Endodermal cell (in vitro differentiated cells): Measurements from ENCODE around the gene IGLL5. TPM values are rescaled to one million over a fixed set of nuclear protein-coding genes. Genes with fewer than 3 reads are reported as not detected.

ENCODE experiments used
- DNase-seq: peaks from one replicate; pipeline ENCODE4 v3.0.0-alpha.2; 2017
- H3K27ac ChIP-seq: 2 replicates; pipeline ENCODE4 v1.5.1; 2013; ENCODE audit warnings: mild to moderate bottlenecking, low read depth, low read length, moderate library complexity
- H3K27me3 ChIP-seq: 2 replicates; pipeline ENCODE4 v1.6.1; 2013; ENCODE audit warnings: mild to moderate bottlenecking, low read length, moderate library complexity; ENCODE audit not compliant: insufficient read depth, control insufficient read depth, poor library complexity, severe bottlenecking
- H3K36me3 ChIP-seq: 2 replicates; pipeline ENCODE4 v1.7.0; 2013; ENCODE audit warnings: mild to moderate bottlenecking, low read length, moderate library complexity; ENCODE audit not compliant: control insufficient read depth, insufficient read depth
- H3K4me1 ChIP-seq: one replicate; pipeline ENCODE4 v1.7.0; 2013; ENCODE audit warnings: low read length; ENCODE audit not compliant: control insufficient read depth, insufficient read depth
- H3K4me3 ChIP-seq: 2 replicates; pipeline ENCODE4 v1.5.1; 2013; ENCODE audit warnings: mild to moderate bottlenecking, low read length, moderate library complexity
- H3K9ac ChIP-seq: 2 replicates; pipeline ENCODE4 v1.6.1; 2013; ENCODE audit warnings: mild to moderate bottlenecking, low read length, moderate library complexity; ENCODE audit not compliant: poor library complexity, severe bottlenecking; ENCODE audit errors: extremely low read depth
- H3K9me3 ChIP-seq: 2 replicates; pipeline ENCODE4 v1.6.1; 2013; ENCODE audit warnings: mild to moderate bottlenecking, low read length, moderate library complexity; ENCODE audit not compliant: control insufficient read depth
- H3K27ac Mint-ChIP-seq: 2 replicates; pipeline ENCODE4 v1.8.0; 2020; ENCODE audit warnings: mixed read lengths
- H3K27me3 Mint-ChIP-seq: 2 replicates; pipeline ENCODE4 v1.8.0; 2021; ENCODE audit warnings: mild to moderate bottlenecking, mixed read lengths; ENCODE audit not compliant: insufficient read depth
- H3K36me3 Mint-ChIP-seq: 2 replicates; pipeline ENCODE4 v1.8.0; 2020; ENCODE audit warnings: low read depth, mixed read lengths
- H3K4me1 Mint-ChIP-seq: 2 replicates; pipeline ENCODE4 v1.8.0; 2020; ENCODE audit warnings: mixed read lengths
- H3K4me3 Mint-ChIP-seq: 2 replicates; pipeline ENCODE4 v1.8.0; 2020; ENCODE audit warnings: mild to moderate bottlenecking, moderate library complexity, mixed read lengths
- H3K9me3 Mint-ChIP-seq: 2 replicates; pipeline ENCODE4 v1.8.0; 2020; ENCODE audit warnings: mild to moderate bottlenecking, mixed read lengths
- WGBS, 2 experiments: methylation state at CpG; one replicate each; pipeline versions ENCODE4 v1.1.5 to v1.1.7; 2013; ENCODE audit warnings: missing lambda C conversion rate in 2 of 2, mixed read lengths in 1 of 2; ENCODE audit not compliant: insufficient coverage in 1 of 2, insufficient read length in 1 of 2; 5-methylcytosine and 5-hydroxymethylcytosine counted together
- long read RNA-seq, 4 experiments: library from polyadenylated mRNA in 2 of 4; library from RNA in 1 of 4; library from capped mRNA in 1 of 4; stranded (forward) in 3 of 4; unstranded in 1 of 4; transcript quantifications; one replicate each; pipeline ENCODE4 v2.0.0, GENCODE V29; 2020 to 2021; ENCODE audit warnings: inconsistent platforms in 1 of 4
- polyA plus RNA-seq, 2 experiments: library from polyadenylated mRNA; stranded (reverse); fragments of 50-300 nt; gene quantifications; one replicate each; pipeline ENCODE4 v1.2.3, GENCODE V29; 2013
- total RNA-seq, 2 donors: library from RNA; stranded (reverse); fragmentation: NEBNext Ultra II Directional in 1 of 2; extraction: Animal tissue kit (Norgen Biotek cat#: 25700) in 1 of 2; gene quantifications; 2 replicates in 1 of 2; 3 replicates in 1 of 2; pipeline ENCODE4 v1.2.1, GENCODE V29; 2021
- TF ChIP-seq, protein P1 (sequence below): fragments of 200-600 bp; sonication (generic); conservative IDR thresholded peaks from 2 replicates; pipeline ENCODE4 v1.5.0; 2021; ENCODE audit warnings: antibody characterized with exemption, mild to moderate bottlenecking

The IGLL5 gene
- not detected for total RNA-seq
- not detected for polyA plus RNA-seq (2013, experiment 1 of 2)
- polyA plus RNA-seq (2013, experiment 2 of 2), result not detected
- long read RNA-seq, experiment 1, result 0 reads
- long read RNA-seq, experiment 2, result 0 reads
- long read RNA-seq, experiment 3, result 0 reads
- long read RNA-seq, experiment 4, result 0 reads

DNA sequence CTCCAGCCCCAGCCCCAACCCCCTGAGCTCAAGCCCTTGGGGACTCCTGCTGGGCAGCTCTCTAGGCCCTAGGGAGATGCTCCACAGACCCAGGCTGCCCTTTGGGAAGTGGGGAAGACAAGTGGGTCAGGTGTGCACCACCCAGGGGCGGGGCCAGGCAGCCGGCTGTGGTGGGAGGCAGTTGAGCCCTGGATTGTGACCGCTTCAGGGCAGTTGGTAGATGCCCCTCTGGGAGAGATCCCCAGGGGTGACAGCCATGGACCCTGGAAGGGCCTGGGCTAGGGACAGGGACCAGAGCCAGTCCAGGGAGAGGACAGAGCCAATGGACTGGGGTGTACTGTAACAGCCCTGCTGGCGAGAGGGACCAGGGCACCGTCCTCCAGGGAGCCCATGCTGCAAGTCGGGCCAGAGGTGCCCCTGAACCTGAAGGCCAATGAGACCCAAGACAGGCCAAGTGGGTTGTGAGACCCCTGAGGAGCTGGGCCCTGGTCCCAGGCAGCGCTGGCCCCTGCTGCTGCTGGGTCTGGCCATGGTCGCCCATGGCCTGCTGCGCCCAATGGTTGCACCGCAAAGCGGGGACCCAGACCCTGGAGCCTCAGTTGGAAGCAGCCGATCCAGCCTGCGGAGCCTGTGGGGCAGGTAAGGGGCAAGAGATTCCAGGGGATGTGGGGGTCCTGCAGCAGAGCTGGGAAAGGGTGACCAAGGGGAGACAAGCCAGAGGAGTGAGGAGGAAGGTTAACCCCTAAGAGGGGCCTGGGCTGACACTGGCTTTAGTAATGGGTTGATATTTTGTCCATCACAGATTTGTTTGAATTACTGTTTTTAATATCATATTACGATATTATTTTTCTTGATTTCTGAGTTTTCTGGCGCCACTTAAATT is at the start of gene IGLL5:
TSS of gene IGLL5 (plus strand) at position 196 of the 883 bp plus-strand sequence. CDS start at position 434, 238 bp downstream.
- H3K36me3 Mint-ChIP-seq, result no peaks in the 10 kb centered on the region
- H3K9me3 Mint-ChIP-seq, result no peaks in the 10 kb centered on the region
- H3K4me3 Mint-ChIP-seq, result no peak within 1 kb of the TSS
- H3K4me1 Mint-ChIP-seq, result no peaks in the 10 kb centered on the region
- peaks cover 28% of the 10 kb centered on the region for H3K27me3 ChIP-seq
- no peak within 1 kb of the TSS for H3K9ac ChIP-seq
- H3K36me3 ChIP-seq, result no peaks in the 10 kb centered on the region
- WGBS, 2 experiments, result 83 to 94% methylated on average over 8 to 15 of the region's 15 CpGs
- peaks cover 57% of the 10 kb centered on the region for H3K27me3 Mint-ChIP-seq
- H3K4me1 ChIP-seq, result no peaks in the 10 kb centered on the region
- no peaks in the 10 kb centered on the region for H3K9me3 ChIP-seq
- H3K27ac Mint-ChIP-seq, result no peak within 1 kb of the TSS
- H3K27ac ChIP-seq, result no peak within 1 kb of the TSS
- TF ChIP-seq, protein P1, sequence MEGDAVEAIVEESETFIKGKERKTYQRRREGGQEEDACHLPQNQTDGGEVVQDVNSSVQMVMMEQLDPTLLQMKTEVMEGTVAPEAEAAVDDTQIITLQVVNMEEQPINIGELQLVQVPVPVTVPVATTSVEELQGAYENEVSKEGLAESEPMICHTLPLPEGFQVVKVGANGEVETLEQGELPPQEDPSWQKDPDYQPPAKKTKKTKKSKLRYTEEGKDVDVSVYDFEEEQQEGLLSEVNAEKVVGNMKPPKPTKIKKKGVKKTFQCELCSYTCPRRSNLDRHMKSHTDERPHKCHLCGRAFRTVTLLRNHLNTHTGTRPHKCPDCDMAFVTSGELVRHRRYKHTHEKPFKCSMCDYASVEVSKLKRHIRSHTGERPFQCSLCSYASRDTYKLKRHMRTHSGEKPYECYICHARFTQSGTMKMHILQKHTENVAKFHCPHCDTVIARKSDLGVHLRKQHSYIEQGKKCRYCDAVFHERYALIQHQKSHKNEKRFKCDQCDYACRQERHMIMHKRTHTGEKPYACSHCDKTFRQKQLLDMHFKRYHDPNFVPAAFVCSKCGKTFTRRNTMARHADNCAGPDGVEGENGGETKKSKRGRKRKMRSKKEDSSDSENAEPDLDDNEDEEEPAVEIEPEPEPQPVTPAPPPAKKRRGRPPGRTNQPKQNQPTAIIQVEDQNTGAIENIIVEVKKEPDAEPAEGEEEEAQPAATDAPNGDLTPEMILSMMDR, result no peak
- H3K4me3 ChIP-seq, result no peak within 1 kb of the TSS
- peak; percentile 25 for DNase-seq

DNA sequence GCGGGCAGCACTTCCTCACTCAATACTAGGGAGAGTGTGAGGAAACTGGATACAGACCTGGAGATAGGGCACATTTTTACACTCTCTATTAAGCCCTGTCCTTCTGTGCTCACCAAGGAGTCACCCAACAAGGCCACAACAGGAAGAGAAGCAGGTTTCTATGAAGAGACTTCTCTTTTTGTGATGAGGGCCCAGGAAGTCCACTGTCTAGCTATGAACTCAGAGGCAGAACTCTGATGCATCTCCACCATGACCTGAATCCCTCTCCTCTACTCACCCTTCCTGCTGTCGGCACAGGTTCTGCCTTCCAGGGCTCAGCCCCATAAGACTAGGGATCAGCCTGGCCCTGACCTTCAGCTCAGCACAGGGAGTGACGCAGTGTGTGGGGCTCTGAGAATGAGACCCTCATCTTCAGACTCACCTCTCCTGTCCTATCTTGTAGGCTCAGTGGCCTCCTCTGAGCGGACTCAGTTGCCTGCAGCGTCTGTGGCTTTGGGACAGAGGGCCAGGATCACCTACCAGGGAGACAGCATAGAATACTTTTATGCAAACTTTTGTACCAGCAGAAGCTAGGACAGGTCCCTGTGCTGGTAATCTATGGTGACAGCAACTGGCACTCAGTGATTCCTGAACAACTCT is 49.3 kb upstream of the IGLL5 start:
- Histone ChIP-seq H3K4me1 (no peaks in the 10 kb centered on the region), H3K36me3 (no peaks in the 10 kb centered on the region), H3K27me3 (peaks cover 27% of the 10 kb centered on the region), H3K9ac (no peak overlapping the region), H3K4me3 (no peak overlapping the region), H3K9me3 (no peaks in the 10 kb centered on the region), H3K27ac (no peak overlapping the region)
- Mint-ChIP-seq H3K9me3 (no peaks in the 10 kb centered on the region), H3K27ac (no peak overlapping the region), H3K27me3 (peaks cover 81% of the 10 kb centered on the region), H3K4me1 (no peaks in the 10 kb centered on the region), H3K4me3 (no peak overlapping the region), H3K36me3 (no peaks in the 10 kb centered on the region)
- TF ChIP-seq, protein P1, result no peak
- 90 to 95% methylated on average over 4 to 5 of the region's 5 CpGs for WGBS, 2 experiments
- DNase-seq, result no peak

DNA sequence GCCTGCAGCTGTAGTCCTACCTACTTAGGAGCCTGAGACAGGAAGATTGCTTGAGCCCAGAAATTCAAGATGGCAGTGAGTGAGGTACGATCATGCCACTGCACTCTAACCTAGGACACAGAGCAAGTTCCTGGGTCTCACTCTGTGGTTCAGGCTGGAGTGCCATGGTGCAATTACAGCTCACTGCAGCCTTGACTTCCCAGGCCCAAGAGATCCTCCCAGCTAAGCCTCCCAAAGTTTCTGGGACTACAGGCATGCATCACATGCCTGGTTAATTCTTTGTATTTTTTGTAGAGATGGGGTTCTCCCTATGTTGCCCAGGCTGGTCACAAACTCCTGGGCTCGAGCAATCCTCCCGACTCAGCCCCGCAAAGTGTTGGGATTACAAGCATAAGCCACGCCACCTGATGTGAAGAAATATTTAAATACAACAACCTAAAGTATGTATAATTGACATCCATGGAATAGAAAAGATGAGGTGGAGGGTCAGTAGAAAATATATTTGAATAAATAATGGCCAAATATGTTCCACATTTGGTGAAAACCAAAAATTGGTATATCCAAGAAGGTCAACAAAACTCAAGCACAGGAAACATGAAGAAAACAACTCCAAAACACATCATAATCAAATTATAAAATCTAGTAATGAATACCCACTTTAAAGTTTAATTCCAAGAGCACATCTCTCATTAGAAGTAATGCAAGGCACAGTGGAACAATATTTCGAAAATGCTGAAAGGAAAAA is 47.9 kb upstream of the IGLL5 start:
- DNase-seq, result no peak
- TF ChIP-seq, protein P1, result no peak
- Histone ChIP-seq H3K36me3 (no peaks in the 10 kb centered on the region), H3K27me3 (peaks cover 21% of the 10 kb centered on the region), H3K9ac (no peak overlapping the region), H3K4me3 (no peak overlapping the region), H3K27ac (no peak overlapping the region), H3K4me1 (no peaks in the 10 kb centered on the region), H3K9me3 (no peaks in the 10 kb centered on the region)
- peaks cover 76% of the 10 kb centered on the region for H3K27me3 Mint-ChIP-seq
- H3K9me3 Mint-ChIP-seq, result no peaks in the 10 kb centered on the region
- H3K36me3 Mint-ChIP-seq, result no peaks in the 10 kb centered on the region
- H3K27ac Mint-ChIP-seq, result no peak overlapping the region
- H3K4me3 Mint-ChIP-seq, result no peak overlapping the region
- 85 to 96% methylated on average over 2 to 6 of the region's 6 CpGs for WGBS, 2 experiments
- H3K4me1 Mint-ChIP-seq, result no peaks in the 10 kb centered on the region
